ENCODE data around the gene SLC25A11. TPM values are rescaled to one million over a fixed set of nuclear protein-coding genes. Genes with fewer than 3 reads are reported as not detected.
A peak's percentile ranks its signal among the peaks of the same experiment; 100 is the strongest.

Gene SLC25A11
- total RNA-seq, 1 donor from 2014 or later, result 60.2 TPM

GRCh38 chr17:4960279-4960922 is 20.6 kb upstream of the SLC25A11 start:
- no peak overlapping the region for H3K4me3 Mint-ChIP-seq
- H3K4me1 Mint-ChIP-seq (ENCODE audit: unreplicated experiment), result peaks cover 16% of the 10 kb centered on the region
- H3K36me3 Mint-ChIP-seq, result peaks cover 17% of the 10 kb centered on the region
- no peak for DNase-seq (ENCODE audit: extremely low spot score, unreplicated experiment)
- H3K9me3 Mint-ChIP-seq, result no peaks in the 10 kb centered on the region
- TF ChIP-seq, protein P1, sequence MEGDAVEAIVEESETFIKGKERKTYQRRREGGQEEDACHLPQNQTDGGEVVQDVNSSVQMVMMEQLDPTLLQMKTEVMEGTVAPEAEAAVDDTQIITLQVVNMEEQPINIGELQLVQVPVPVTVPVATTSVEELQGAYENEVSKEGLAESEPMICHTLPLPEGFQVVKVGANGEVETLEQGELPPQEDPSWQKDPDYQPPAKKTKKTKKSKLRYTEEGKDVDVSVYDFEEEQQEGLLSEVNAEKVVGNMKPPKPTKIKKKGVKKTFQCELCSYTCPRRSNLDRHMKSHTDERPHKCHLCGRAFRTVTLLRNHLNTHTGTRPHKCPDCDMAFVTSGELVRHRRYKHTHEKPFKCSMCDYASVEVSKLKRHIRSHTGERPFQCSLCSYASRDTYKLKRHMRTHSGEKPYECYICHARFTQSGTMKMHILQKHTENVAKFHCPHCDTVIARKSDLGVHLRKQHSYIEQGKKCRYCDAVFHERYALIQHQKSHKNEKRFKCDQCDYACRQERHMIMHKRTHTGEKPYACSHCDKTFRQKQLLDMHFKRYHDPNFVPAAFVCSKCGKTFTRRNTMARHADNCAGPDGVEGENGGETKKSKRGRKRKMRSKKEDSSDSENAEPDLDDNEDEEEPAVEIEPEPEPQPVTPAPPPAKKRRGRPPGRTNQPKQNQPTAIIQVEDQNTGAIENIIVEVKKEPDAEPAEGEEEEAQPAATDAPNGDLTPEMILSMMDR (conservative IDR thresholded peaks at IDR 0.05), result no peak
- H3K27ac Mint-ChIP-seq, result no peak overlapping the region
- no peaks in the 10 kb centered on the region for H3K27me3 Mint-ChIP-seq

- Mint-ChIP-seq H3K4me1 (ENCODE audit: unreplicated experiment) (peaks cover 11% of the 10 kb centered on the region), H3K27ac (peak overlapping the region; percentile 60), H3K27me3 (no peaks in the 10 kb centered on the region), H3K36me3 (peaks cover 13% of the 10 kb centered on the region), H3K4me3 (no peak overlapping the region), H3K9me3 (no peaks in the 10 kb centered on the region)
- TF ChIP-seq, protein P1 (conservative IDR thresholded peaks at IDR 0.05), result no peak
- no peak for DNase-seq (ENCODE audit: extremely low spot score, unreplicated experiment)
Observed at GRCh38 chr17:4959261-4959965, 19.6 kb upstream of the SLC25A11 start.

GRCh38 chr17:4958102-4958501 is 18.3 kb upstream of the SLC25A11 start:
- DNase-seq (ENCODE audit: extremely low spot score, unreplicated experiment), result no peak
- Mint-ChIP-seq H3K27me3 (no peaks in the 10 kb centered on the region), H3K4me3 (no peak overlapping the region), H3K9me3 (no peaks in the 10 kb centered on the region), H3K36me3 (peaks cover 13% of the 10 kb centered on the region), H3K27ac (no peak overlapping the region), H3K4me1 (ENCODE audit: unreplicated experiment) (peaks cover 16% of the 10 kb centered on the region)
- TF ChIP-seq, protein P1 (conservative IDR thresholded peaks at IDR 0.05), result no peak

DNA sequence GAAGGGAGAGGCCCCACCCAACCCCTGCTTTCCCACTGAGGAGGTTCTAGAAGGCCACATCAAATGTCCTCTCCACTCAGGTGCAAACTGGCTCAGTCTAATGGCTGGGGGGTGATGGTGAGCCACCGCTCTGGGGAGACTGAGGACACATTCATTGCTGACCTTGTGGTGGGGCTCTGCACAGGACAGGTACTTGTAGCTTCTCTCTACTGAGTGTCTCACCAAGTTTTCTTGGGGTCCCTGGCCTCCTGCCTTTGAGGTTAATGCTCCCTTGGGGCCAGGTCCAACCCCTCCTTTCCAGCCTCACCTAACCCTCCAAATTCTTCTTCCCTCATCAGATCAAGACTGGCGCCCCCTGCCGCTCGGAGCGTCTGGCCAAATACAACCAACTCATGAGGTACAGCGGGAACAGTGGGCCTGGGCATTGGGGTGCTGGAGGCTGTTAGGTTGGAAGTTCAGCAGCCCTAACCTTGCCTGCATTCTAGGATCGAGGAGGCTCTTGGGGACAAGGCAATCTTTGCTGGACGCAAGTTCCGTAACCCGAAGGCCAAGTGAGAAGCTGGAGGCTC is 16.7 kb upstream of the SLC25A11 start:
- DNase-seq (ENCODE audit: extremely low spot score, unreplicated experiment), result no peak
- Mint-ChIP-seq H3K27me3 (no peaks in the 10 kb centered on the region), H3K9me3 (no peaks in the 10 kb centered on the region)

DNA sequence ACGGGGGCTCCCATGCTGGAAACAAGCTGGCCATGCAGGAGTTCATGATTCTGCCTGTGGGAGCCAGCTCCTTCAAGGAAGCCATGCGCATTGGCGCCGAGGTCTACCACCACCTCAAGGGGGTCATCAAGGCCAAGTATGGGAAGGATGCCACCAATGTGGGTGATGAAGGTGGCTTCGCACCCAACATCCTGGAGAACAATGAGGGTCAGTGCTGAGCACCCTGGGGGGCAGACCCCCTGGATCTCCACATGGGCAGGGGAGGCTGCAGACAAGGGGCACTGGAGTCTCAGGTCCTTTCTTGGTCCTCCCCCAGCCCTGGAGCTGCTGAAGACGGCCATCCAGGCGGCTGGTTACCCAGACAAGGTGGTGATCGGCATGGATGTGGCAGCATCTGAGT is 15.2 kb upstream of the SLC25A11 start:
- no peak overlapping the region for H3K4me3 Mint-ChIP-seq
- H3K27ac Mint-ChIP-seq, result no peak overlapping the region
- TF ChIP-seq, protein P1 (conservative IDR thresholded peaks at IDR 0.05), result no peak
- no peaks in the 10 kb centered on the region for H3K27me3 Mint-ChIP-seq
- H3K9me3 Mint-ChIP-seq, result no peaks in the 10 kb centered on the region
- no peak for DNase-seq (ENCODE audit: extremely low spot score, unreplicated experiment)
- H3K4me1 Mint-ChIP-seq (ENCODE audit: unreplicated experiment), result peaks cover 23% of the 10 kb centered on the region
- peaks cover 3% of the 10 kb centered on the region for H3K36me3 Mint-ChIP-seq

More for the DNA sequence above, 16.7 kb upstream of the SLC25A11 start:
- peaks cover 10% of the 10 kb centered on the region for H3K36me3 Mint-ChIP-seq
- H3K4me1 Mint-ChIP-seq (ENCODE audit: unreplicated experiment), result peaks cover 16% of the 10 kb centered on the region
- H3K27ac Mint-ChIP-seq, result no peak overlapping the region
- H3K4me3 Mint-ChIP-seq, result no peak overlapping the region
- TF ChIP-seq, protein P1 (conservative IDR thresholded peaks at IDR 0.05), result no peak

Measured in type B pancreatic cell (in vitro differentiated cells).